NOMO-1 (cell line): Measurements from ENCODE around the gene ARFGAP1.

Source experiments
- DNase-seq, 2 experiments: peaks; one replicate each; lab custom pipeline; 2025; ENCODE audit not compliant: unreplicated experiment in 2 of 2; lab: John Stamatoyannopoulos, UW

The ARFGAP1 gene

GRCh38 chr20:63258781-63259180 lies 13.8 kb upstream of the ARFGAP1 start:
- DNase-seq = no peak

GRCh38 chr20:63259734-63260460 lies 12.7 kb upstream of the ARFGAP1 start:
- DNase-seq = no peak

- DNase-seq = no peak
Measured at GRCh38 chr20:63260521-63260920, 12.1 kb upstream of the ARFGAP1 start.

- DNase-seq = no peak
Measured at GRCh38 chr20:63261060-63261794, 11.4 kb upstream of the ARFGAP1 start.

GRCh38 chr20:63261795-63262528 lies 10.7 kb upstream of the ARFGAP1 start:
- no peak for DNase-seq

- DNase-seq = no peak
Measured at GRCh38 chr20:63262836-63263235, 9.8 kb upstream of the ARFGAP1 start.

- no peak for DNase-seq
Measured at GRCh38 chr20:63264000-63264399, 8.6 kb upstream of the ARFGAP1 start.

GRCh38 chr20:63264519-63264918 lies 8.1 kb upstream of the ARFGAP1 start:
- DNase-seq = no peak

- no peak for DNase-seq
Measured at GRCh38 chr20:63265891-63266515, 6.6 kb upstream of the ARFGAP1 start.

- no peak for DNase-seq
Measured at GRCh38 chr20:63267691-63268090, 4.9 kb upstream of the ARFGAP1 start.

GRCh38 chr20:63268256-63268655 lies 4.4 kb upstream of the ARFGAP1 start:
- DNase-seq = no peak

GRCh38 chr20:63268671-63269439 lies 3.8 kb upstream of the ARFGAP1 start:
- no peak for DNase-seq

GRCh38 chr20:63269724-63270123 lies 2.9 kb upstream of the ARFGAP1 start:
- DNase-seq = no peak

- no peak for DNase-seq
Measured at GRCh38 chr20:63270606-63271325, 1.8 kb upstream of the ARFGAP1 start.

GRCh38 chr20:63273059-63273579 lies 506 bp downstream of the ARFGAP1 start:
- no peak for DNase-seq

GRCh38 chr20:63273635-63274380 lies 1.2 kb downstream of the ARFGAP1 start:
- no peak for DNase-seq

- no peak for DNase-seq
Measured at GRCh38 chr20:63274381-63275228, 2.0 kb downstream of the ARFGAP1 start.

- DNase-seq = no peak
Measured at GRCh38 chr20:63275825-63276224, 3.2 kb downstream of the ARFGAP1 start.
